Stomach (tissue), 4 donors: Measurements from ENCODE around the gene EOLA1.

Source experiments
- POLR2A ChIP-seq, 4 donors: fragments of 450-650 bp; IDR thresholded peaks; one replicate each; pipeline ENCODE4 v1.6.1; 2016; ENCODE audit warnings: antibody characterized with exemption in 4 of 4, control low read depth in 2 of 4, mild to moderate bottlenecking in 1 of 4, moderate library complexity in 1 of 4
- TF ChIP-seq, protein P1 (sequence below), 7 experiments: fragments of 450-650 bp in 4 of 7; fragments of 200-600 bp in 3 of 7; sonication (generic) in 3 of 7; IDR thresholded peaks; one replicate each; pipeline ENCODE4 v1.5.1; 2016 to 2019; ENCODE audit warnings: antibody characterized with exemption in 7 of 7, control low read depth in 2 of 7, mild to moderate bottlenecking in 1 of 7

- TF ChIP-seq POLR2A (IDR thresholded peaks at IDR 0.05): no peak
- TF ChIP-seq, protein P1, sequence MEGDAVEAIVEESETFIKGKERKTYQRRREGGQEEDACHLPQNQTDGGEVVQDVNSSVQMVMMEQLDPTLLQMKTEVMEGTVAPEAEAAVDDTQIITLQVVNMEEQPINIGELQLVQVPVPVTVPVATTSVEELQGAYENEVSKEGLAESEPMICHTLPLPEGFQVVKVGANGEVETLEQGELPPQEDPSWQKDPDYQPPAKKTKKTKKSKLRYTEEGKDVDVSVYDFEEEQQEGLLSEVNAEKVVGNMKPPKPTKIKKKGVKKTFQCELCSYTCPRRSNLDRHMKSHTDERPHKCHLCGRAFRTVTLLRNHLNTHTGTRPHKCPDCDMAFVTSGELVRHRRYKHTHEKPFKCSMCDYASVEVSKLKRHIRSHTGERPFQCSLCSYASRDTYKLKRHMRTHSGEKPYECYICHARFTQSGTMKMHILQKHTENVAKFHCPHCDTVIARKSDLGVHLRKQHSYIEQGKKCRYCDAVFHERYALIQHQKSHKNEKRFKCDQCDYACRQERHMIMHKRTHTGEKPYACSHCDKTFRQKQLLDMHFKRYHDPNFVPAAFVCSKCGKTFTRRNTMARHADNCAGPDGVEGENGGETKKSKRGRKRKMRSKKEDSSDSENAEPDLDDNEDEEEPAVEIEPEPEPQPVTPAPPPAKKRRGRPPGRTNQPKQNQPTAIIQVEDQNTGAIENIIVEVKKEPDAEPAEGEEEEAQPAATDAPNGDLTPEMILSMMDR (IDR thresholded peaks at IDR 0.05): no peak
Observed at GRCh38 chrX:149491812-149492211, 49.0 kb upstream of the EOLA1 start.
